Kidney epithelial cell (primary cell): Measurements from ENCODE around the gene TSPO. TPM values are rescaled to one million over a fixed set of nuclear protein-coding genes. Genes with fewer than 3 reads are reported as not detected.

Experiments used
- DNase-seq: peaks from one replicate; pipeline ENCODE4 v3.0.0-alpha.2; 2010; ENCODE audit warnings: low read depth
- H3K27me3 ChIP-seq: 2 replicates; pipeline ENCODE4 v1.6.0; 2011; ENCODE audit warnings: low read length; ENCODE audit not compliant: control insufficient read depth, insufficient read depth
- H3K36me3 ChIP-seq: 2 replicates; pipeline ENCODE4 v1.5.1; 2011; ENCODE audit warnings: low read length; ENCODE audit not compliant: control insufficient read depth, insufficient read depth
- H3K4me3 ChIP-seq: 2 replicates; pipeline ENCODE4 v1.5.1; 2011; ENCODE audit warnings: low read depth, mild to moderate bottlenecking, control low read depth, low read length
- total RNA-seq: library from RNA; depleted of rRNA; stranded (reverse); fragments of >200 nt; gene quantifications from 2 replicates; pipeline ENCODE4 v1.2.3, GENCODE V29; 2015
- TF ChIP-seq, protein P1 (sequence below): IDR thresholded peaks from 2 replicates; pipeline ENCODE4 v1.5.1; 2011; ENCODE audit warnings: mild to moderate bottlenecking, moderate library complexity, low read length, control low read depth, inconsistent platforms; ENCODE audit not compliant: insufficient read depth, poor library complexity, severe bottlenecking

Gene TSPO
- total RNA-seq, 1 donor from 2014 or later: 394 TPM

DNA sequence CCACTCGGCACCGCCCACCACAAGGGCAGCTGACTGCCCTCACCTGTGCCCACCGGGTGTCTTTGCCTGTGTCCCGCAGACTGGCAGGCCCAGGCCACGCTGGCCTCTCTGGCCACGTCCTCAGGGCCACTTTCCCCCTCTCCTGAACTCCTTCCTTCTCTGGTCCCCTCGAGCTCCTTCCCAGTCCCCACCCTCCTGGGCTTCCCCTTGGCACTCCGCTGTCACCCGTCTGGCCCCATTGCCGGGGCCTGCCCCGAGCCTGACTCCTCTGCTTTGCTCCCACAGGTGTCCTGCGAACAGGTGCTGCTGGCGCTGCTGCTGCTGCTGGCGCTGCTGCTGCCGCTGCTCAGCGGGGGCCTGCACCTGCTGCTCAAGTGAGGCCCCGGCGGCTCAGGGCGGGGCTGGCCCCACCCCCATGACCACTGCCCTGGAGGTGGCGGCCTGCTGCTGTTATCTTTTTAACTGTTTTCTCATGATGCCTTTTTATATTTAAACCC lies 22.4 kb upstream of the TSPO start:
- Histone ChIP-seq H3K4me3 (no peak overlapping the region), H3K36me3 (no peaks in the 10 kb centered on the region), H3K27me3 (no peaks in the 10 kb centered on the region)
- no peak for DNase-seq
- TF ChIP-seq, protein P1, sequence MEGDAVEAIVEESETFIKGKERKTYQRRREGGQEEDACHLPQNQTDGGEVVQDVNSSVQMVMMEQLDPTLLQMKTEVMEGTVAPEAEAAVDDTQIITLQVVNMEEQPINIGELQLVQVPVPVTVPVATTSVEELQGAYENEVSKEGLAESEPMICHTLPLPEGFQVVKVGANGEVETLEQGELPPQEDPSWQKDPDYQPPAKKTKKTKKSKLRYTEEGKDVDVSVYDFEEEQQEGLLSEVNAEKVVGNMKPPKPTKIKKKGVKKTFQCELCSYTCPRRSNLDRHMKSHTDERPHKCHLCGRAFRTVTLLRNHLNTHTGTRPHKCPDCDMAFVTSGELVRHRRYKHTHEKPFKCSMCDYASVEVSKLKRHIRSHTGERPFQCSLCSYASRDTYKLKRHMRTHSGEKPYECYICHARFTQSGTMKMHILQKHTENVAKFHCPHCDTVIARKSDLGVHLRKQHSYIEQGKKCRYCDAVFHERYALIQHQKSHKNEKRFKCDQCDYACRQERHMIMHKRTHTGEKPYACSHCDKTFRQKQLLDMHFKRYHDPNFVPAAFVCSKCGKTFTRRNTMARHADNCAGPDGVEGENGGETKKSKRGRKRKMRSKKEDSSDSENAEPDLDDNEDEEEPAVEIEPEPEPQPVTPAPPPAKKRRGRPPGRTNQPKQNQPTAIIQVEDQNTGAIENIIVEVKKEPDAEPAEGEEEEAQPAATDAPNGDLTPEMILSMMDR: no peak

DNA sequence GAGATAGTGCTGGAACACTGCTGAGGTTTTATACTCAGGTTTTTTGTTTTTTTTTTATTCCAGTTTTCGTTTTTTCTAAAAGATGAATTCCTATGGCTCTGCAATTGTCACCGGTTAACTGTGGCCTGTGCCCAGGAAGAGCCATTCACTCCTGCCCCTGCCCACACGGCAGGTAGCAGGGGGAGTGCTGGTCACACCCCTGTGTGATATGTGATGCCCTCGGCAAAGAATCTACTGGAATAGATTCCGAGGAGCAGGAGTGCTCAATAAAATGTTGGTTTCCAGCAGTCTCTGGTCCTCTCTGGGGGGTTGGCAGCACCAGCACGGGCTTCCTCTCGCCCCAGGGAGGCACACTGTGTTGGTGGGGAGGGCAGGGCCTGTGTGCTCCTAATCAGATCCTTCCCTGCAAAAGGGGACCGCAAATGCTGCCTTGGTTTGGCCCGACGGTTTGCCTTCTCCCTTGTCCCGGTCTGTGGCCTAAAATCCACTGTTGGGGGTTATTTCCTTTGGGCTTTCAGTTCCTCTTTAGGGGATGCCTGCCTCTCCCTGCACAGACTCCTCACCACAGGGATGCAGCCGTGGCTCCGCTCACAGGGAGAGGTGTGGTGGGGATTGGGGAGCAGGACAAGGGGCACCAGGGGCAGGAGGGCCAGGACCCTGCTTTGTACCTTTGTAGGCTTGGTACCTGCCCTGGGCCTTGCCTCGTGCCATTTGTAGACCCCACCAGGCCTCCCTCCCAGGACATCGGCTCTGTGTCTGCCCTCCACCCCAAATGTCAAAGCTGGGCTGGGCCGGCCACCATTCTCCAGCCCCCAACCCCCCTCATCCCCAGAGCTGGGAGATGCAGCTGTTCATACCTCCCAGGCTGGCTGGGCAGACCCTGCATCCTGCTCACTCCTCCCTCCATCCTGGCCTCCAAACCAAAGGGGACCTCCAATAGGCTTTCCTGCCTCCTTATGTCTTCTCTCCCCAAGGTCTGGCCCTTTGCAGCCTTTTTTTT lies 21.6 kb upstream of the TSPO start:
- TF ChIP-seq, protein P1: no peak
- no peak overlapping the region for H3K4me3 ChIP-seq
- H3K36me3 ChIP-seq: no peaks in the 10 kb centered on the region
- DNase-seq: no peak
- H3K27me3 ChIP-seq: no peaks in the 10 kb centered on the region

DNA sequence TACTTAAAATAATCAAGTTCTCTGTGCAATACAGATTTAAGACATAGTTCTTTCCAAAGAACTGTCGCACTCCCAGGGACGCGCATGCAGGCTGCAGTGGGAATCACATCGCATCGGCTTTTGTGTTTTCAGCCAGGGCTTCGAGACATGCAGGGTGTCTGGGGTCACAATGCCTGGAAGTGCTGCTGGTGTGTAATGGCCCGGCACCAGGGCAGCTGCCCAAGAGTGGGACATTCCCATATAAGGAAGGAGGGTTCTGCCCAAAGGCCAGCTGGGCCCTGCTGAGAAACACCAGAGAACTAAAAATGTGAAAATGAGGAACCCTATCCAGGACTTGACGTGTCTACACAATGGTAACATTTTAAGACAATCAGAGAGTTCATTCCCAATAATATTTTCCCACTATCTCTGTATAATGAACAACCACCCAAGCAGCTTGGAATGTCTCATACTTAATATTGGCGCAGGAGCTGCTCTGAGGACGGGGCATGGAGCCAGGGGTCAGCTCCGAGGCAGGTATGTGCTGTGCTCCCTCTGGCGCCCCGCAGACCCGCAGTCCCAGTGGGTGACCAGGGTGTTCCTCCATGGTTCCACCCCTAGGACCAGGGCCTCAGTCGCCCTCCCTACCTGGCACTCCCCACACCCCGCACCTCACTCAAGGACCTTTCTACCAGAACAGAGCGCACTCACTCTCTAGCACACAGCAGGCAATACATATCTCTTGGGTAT lies 19.4 kb upstream of the TSPO start:
- H3K27me3 ChIP-seq: no peaks in the 10 kb centered on the region
- no peak for DNase-seq
- TF ChIP-seq, protein P1: no peak
- H3K36me3 ChIP-seq: peaks cover 3% of the 10 kb centered on the region
- H3K4me3 ChIP-seq: no peak overlapping the region

DNA sequence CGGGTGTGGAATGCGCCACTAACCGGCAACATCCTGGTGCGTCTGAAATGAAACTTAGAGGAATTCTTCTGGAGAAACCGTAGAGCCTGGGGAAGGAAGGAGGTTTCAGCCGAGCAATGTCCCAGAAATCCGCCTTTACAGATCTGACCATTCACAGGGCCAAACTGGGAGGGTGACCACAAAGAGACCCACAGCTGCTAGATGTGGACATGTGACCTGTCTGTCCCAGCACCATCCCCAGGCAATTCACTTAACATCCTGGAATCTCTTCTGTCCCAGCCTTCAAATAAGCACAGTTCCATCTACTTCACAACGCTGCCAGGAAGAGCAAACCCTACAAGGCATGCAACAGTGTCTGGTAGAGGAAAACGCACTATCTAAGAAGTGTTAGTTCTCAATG lies 18.0 kb upstream of the TSPO start:
- Histone ChIP-seq H3K4me3 (no peak overlapping the region), H3K27me3 (no peaks in the 10 kb centered on the region), H3K36me3 (peaks cover 3% of the 10 kb centered on the region)
- DNase-seq: no peak
- TF ChIP-seq, protein P1: no peak

DNA sequence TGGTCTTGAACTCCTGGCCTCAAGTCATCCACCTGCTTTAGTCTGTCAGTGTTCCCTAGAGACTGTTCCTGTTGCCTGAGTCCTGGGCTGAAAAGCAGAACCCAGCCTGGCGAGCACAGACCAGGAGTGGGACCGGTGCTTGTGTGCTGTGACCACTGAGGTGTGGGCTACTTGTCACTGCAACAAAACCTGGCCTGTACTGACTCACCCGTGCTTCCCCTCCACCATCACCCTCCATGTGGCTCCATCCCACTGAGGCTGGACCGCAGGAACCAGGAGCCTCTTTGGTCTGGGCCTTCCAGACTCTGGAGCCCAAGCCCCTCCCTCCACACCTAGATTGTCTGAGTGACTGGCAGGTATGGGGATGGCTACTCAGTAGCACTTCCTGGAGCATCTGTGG lies 16.8 kb upstream of the TSPO start:
- H3K36me3 ChIP-seq: peaks cover 3% of the 10 kb centered on the region
- H3K4me3 ChIP-seq: no peak overlapping the region
- DNase-seq: no peak
- H3K27me3 ChIP-seq: no peaks in the 10 kb centered on the region
- TF ChIP-seq, protein P1: no peak
